Spleen (tissue), 11 donors: ENCODE measurements around the gene JAZF1. TPM values are rescaled to one million over a fixed set of nuclear protein-coding genes. Genes with fewer than 3 reads are reported as not detected.

ENCODE experiments used
- DNase-seq: peaks from one replicate; pipeline ENCODE4 v3.0.0-alpha.2; 2020
- H3K27ac ChIP-seq, 8 donors: fragments of 200-600 bp; sonication (generic) in 7 of 8; 1 replicate in 4 of 8; 2 replicates in 4 of 8; pipeline versions ENCODE4 v1.5.0 to v1.8.0; 2016 to 2021; ENCODE audit warnings: inconsistent platforms in 4 of 8, mild to moderate bottlenecking in 4 of 8, moderate library complexity in 1 of 8
- H3K27me3 ChIP-seq, 7 donors: fragments of 200-600 bp; sonication (generic) in 6 of 7; replicated peaks in 1 of 7; 1 replicate in 4 of 7; 2 replicates in 3 of 7; pipeline versions ENCODE4 v1.5.0 to v1.8.0; 2016 to 2021; ENCODE audit warnings: inconsistent platforms in 3 of 7, mild to moderate bottlenecking in 1 of 7
- H3K36me3 ChIP-seq, 6 donors: fragments of 200-600 bp; sonication (generic) in 5 of 6; 1 replicate in 4 of 6; 2 replicates in 2 of 6; pipeline versions ENCODE4 v1.5.0 to v1.8.0; 2016 to 2021; ENCODE audit warnings: inconsistent platforms in 2 of 6
- H3K4me1 ChIP-seq, 6 donors: fragments of 200-600 bp; sonication (generic) in 5 of 6; 1 replicate in 3 of 6; 2 replicates in 3 of 6; pipeline versions ENCODE4 v1.5.0 to v1.8.0; 2016 to 2021; ENCODE audit warnings: inconsistent platforms in 3 of 6
- H3K4me3 ChIP-seq, 8 donors: fragments of 200-600 bp; sonication (generic) in 7 of 8; 1 replicate in 4 of 8; 2 replicates in 4 of 8; pipeline versions ENCODE4 v1.5.0 to v1.8.0; 2016 to 2021; ENCODE audit warnings: inconsistent platforms in 4 of 8, mild to moderate bottlenecking in 4 of 8, moderate library complexity in 2 of 8
- H3K9me3 ChIP-seq, 8 donors: fragments of 200-600 bp; sonication (generic) in 7 of 8; 1 replicate in 4 of 8; 2 replicates in 4 of 8; pipeline versions ENCODE4 v1.5.0 to v1.8.0; 2016 to 2021; ENCODE audit warnings: inconsistent platforms in 4 of 8
- POLR2A ChIP-seq, 3 donors: fragments of 450-650 bp; IDR thresholded peaks; one replicate each; pipeline ENCODE4 v1.5.1; 2017; ENCODE audit warnings: antibody characterized with exemption in 3 of 3, mild to moderate bottlenecking in 1 of 3
- POLR2AphosphoS5 ChIP-seq, 3 donors: sonication (generic); formaldehyde crosslinking; IDR thresholded peaks; one replicate each; pipeline ENCODE4 v1.5.1; 2017; ENCODE audit warnings: antibody characterized with exemption in 3 of 3
- WGBS, 5 donors: extraction: QIAGEN DNeasy Blood & Tissue Kit in 3 of 5; methylation state at CpG; one replicate each; pipeline versions ENCODE4 v1.1.5 to v1.1.7; 2013 to 2018; 5-methylcytosine and 5-hydroxymethylcytosine counted together
- intact Hi-C: fragments of 100-400 bp; cut with DNase I; formaldehyde crosslinking; loops from one replicate; pipeline ENCODE4 v1.15.0; 2023; ENCODE audit warnings: low total_unique reads
- polyA plus RNA-seq, 3 donors: library from polyadenylated mRNA; stranded (reverse); fragments of 200-250 nt; gene quantifications; one replicate each; pipeline ENCODE4 v1.2.1, GENCODE V29; 2013
- total RNA-seq, 7 donors: library from RNA; depleted of rRNA in 3 of 7; stranded (reverse); fragments of >200 nt in 3 of 7; fragmentation: NEBNext Ultra II Directional in 4 of 7; extraction: Animal tissue kit (Norgen Biotek cat#: 25700) in 4 of 7; gene quantifications; one replicate each; pipeline versions ENCODE4 v1.1.0 to v1.2.1, GENCODE V29; 2016 to 2021
- TF ChIP-seq, protein P1 (sequence below), 11 experiments: fragments of 200-600 bp in 7 of 11; fragments of 450-650 bp in 4 of 11; sonication (generic) in 4 of 11; IDR thresholded peaks in 8 of 11; conservative IDR thresholded peaks in 3 of 11; 1 replicate in 7 of 11; 2 replicates in 4 of 11; pipeline versions ENCODE4 v1.4.0 to v1.8.0; 2016 to 2021; ENCODE audit warnings: antibody characterized with exemption in 11 of 11, inconsistent platforms in 4 of 11, mild to moderate bottlenecking in 1 of 11
- donor health status: healthy with polysubstance abuse.
- donor health status: DM: no; HTN: no; CAD: no; lungs with moderate emphysema.
- donor health status: DM: no; HTN: no; CAD: no.
- donor health status: Bipolar disorder and iron deficiency.
- donor health status: healthy.
- donor health status: DM: no; HTN: no; CAD: no.
- donor health status: DM: yes; HTN: yes; CAD: no.

Gene JAZF1
- total and polyA plus RNA-seq, 10 donors, result 13.5 to 33.8 (median 24.7) TPM

GRCh38 chr7:28136420-28136819 is 44.2 kb downstream of the JAZF1 start:
- no peak for TF ChIP-seq POLR2A (IDR thresholded peaks at IDR 0.05)
- TF ChIP-seq, protein P1, sequence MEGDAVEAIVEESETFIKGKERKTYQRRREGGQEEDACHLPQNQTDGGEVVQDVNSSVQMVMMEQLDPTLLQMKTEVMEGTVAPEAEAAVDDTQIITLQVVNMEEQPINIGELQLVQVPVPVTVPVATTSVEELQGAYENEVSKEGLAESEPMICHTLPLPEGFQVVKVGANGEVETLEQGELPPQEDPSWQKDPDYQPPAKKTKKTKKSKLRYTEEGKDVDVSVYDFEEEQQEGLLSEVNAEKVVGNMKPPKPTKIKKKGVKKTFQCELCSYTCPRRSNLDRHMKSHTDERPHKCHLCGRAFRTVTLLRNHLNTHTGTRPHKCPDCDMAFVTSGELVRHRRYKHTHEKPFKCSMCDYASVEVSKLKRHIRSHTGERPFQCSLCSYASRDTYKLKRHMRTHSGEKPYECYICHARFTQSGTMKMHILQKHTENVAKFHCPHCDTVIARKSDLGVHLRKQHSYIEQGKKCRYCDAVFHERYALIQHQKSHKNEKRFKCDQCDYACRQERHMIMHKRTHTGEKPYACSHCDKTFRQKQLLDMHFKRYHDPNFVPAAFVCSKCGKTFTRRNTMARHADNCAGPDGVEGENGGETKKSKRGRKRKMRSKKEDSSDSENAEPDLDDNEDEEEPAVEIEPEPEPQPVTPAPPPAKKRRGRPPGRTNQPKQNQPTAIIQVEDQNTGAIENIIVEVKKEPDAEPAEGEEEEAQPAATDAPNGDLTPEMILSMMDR (IDR thresholded peaks at IDR 0.05 in 8 of 11, conservative IDR thresholded peaks at IDR 0.05 in 3 of 11), result no peak
- TF ChIP-seq POLR2AphosphoS5 (IDR thresholded peaks at IDR 0.05), result no peak
- no peaks in the 10 kb centered on the region for H3K27me3 ChIP-seq
- intact Hi-C loops, result no loop called here
- no peak overlapping the region for H3K27ac ChIP-seq
- no peaks in the 10 kb centered on the region for H3K9me3 ChIP-seq
- no peak for DNase-seq
- WGBS, 5 donors, result 63 to 97% (median 81%) methylated on average over 3 of the region's 3 CpGs
- no peak overlapping the region for H3K4me3 ChIP-seq
- H3K36me3 ChIP-seq, result peaks cover 0 to 16% (median 0%) of the 10 kb centered on the region in 6 donors
- H3K4me1 ChIP-seq, result peaks cover 0 to 24% (median 0%) of the 10 kb centered on the region in 6 donors

DNA sequence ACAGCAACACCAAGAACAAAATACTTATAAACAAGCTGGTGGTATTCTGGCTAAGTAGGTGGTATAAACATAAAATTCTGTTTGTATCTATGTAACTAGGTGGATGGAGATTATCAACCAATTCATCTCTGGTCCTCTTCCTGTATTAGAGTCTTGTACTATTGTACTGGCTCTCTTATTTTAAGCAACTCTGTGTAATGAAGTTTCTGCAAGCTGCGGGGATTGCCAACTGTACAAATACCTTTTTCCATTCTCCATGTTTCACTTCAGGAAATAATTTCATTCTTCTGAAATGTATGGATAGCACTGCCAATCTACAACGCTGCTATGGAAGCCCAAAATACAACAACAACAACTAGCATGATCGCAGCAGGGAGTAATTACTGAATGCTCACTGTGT is 44.8 kb downstream of the JAZF1 start:
- no peak for TF ChIP-seq POLR2AphosphoS5 (IDR thresholded peaks at IDR 0.05)
- TF ChIP-seq, protein P1 (IDR thresholded peaks at IDR 0.05 in 8 of 11, conservative IDR thresholded peaks at IDR 0.05 in 3 of 11), result no peak
- no peak for TF ChIP-seq POLR2A (IDR thresholded peaks at IDR 0.05)
- Histone ChIP-seq H3K36me3 (peaks cover 0 to 16% (median 0%) of the 10 kb centered on the region in 6 donors), H3K27me3 (no peaks in the 10 kb centered on the region), H3K9me3 (no peaks in the 10 kb centered on the region), H3K27ac (no peak overlapping the region), H3K4me3 (no peak overlapping the region), H3K4me1 (peaks cover 0 to 18% (median 0%) of the 10 kb centered on the region in 6 donors)
- WGBS, 5 donors, result 89 to 93% (median 91%) methylated on average over 3 of the region's 3 CpGs
- intact Hi-C loops, result no loop called here
- DNase-seq, result no peak

GRCh38 chr7:28135315-28135714 is 45.3 kb downstream of the JAZF1 start:
- Histone ChIP-seq H3K36me3 (peaks cover 0 to 16% (median 0%) of the 10 kb centered on the region in 6 donors), H3K4me1 (peaks cover 0 to 18% (median 0%) of the 10 kb centered on the region in 6 donors), H3K27me3 (no peaks in the 10 kb centered on the region), H3K9me3 (no peaks in the 10 kb centered on the region), H3K4me3 (no peak overlapping the region), H3K27ac (no peak overlapping the region)
- intact Hi-C loops, result no loop called here
- no peak for TF ChIP-seq POLR2AphosphoS5 (IDR thresholded peaks at IDR 0.05)
- TF ChIP-seq POLR2A (IDR thresholded peaks at IDR 0.05), result no peak
- TF ChIP-seq, protein P1 (IDR thresholded peaks at IDR 0.05 in 8 of 11, conservative IDR thresholded peaks at IDR 0.05 in 3 of 11), result no peak
- no peak for DNase-seq
- 72 to 78% (median 74%) methylated on average over 4 of the region's 4 CpGs for WGBS, 5 donors

DNA sequence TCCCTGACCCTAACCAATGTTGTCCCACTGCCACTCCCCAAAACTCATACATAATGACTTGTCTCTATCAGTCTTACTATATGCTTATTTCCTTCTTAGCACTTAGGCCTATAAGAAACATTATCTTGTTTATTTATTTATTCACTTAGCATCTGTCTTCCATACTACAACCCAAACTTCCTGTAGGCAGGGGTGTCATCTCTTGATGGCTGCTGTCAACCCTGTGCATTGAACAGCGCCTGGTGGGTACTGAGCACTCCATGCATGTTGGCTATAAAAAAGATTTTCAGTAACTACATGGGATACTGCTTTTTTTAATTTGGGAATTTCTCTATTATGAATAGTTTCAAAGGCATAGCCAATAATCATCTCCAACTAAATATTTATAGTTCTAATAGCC is 46.7 kb downstream of the JAZF1 start:
- H3K9me3 ChIP-seq, result no peaks in the 10 kb centered on the region
- WGBS, 5 donors, result 91 to 100% (median 100%) methylated on average over 1 of the region's 1 CpG
- peaks cover 0 to 32% (median 5%) of the 10 kb centered on the region in 6 donors for H3K4me1 ChIP-seq
- H3K36me3 ChIP-seq, result peaks cover 0 to 16% (median 0%) of the 10 kb centered on the region in 6 donors
- intact Hi-C loops, result no loop called here
- no peak overlapping the region for H3K27ac ChIP-seq
- TF ChIP-seq POLR2AphosphoS5 (IDR thresholded peaks at IDR 0.05) (no peak), POLR2A (IDR thresholded peaks at IDR 0.05) (no peak)
- TF ChIP-seq, protein P1 (IDR thresholded peaks at IDR 0.05 in 8 of 11, conservative IDR thresholded peaks at IDR 0.05 in 3 of 11), result no peak
- no peak overlapping the region for H3K4me3 ChIP-seq
- no peaks in the 10 kb centered on the region for H3K27me3 ChIP-seq
- DNase-seq, result no peak
